Stomach (tissue), 9 donors: ENCODE measurements around the gene DGKK. TPM values are rescaled to one million over a fixed set of nuclear protein-coding genes. Genes with fewer than 3 reads are reported as not detected.

Experiments
- DNase-seq, 2 donors: peaks; one replicate each; pipeline versions ENCODE4 v3.0.0 to v3.0.0-alpha.2; 2013 to 2019
- H3K27ac ChIP-seq, 5 donors: fragments of 200-600 bp in 4 of 5; sonication (generic) in 4 of 5; one replicate each; pipeline ENCODE4 v1.5.1; 2013 to 2019; ENCODE audit warnings: mild to moderate bottlenecking in 1 of 5, moderate library complexity in 1 of 5
- H3K27me3 ChIP-seq, 3 donors: fragments of 200-600 bp; sonication (generic); one replicate each; pipeline ENCODE4 v1.5.1; 2017 to 2019; ENCODE audit warnings: mixed run types in 1 of 3
- H3K36me3 ChIP-seq, 4 donors: fragments of 200-600 bp; sonication (generic); 1 replicate in 3 of 4; 2 replicates in 1 of 4; pipeline ENCODE4 v1.5.1; 2016 to 2019
- H3K4me1 ChIP-seq, 4 donors: fragments of 200-600 bp; sonication (generic); one replicate each; pipeline ENCODE4 v1.5.1; 2016 to 2019
- H3K4me3 ChIP-seq, 4 donors: fragments of 200-600 bp; sonication (generic) in 3 of 4; one replicate each; pipeline ENCODE4 v1.5.1; 2016 to 2019; ENCODE audit warnings: mild to moderate bottlenecking in 1 of 4
- H3K9me3 ChIP-seq, 4 donors: fragments of 200-600 bp; sonication (generic); one replicate each; pipeline ENCODE4 v1.5.1; 2016 to 2019
- CTCF ChIP-seq, 7 experiments: fragments of 450-650 bp in 4 of 7; fragments of 200-600 bp in 3 of 7; sonication (generic) in 3 of 7; IDR thresholded peaks; one replicate each; pipeline ENCODE4 v1.5.1; 2016 to 2019; ENCODE audit warnings: antibody characterized with exemption in 7 of 7, control low read depth in 2 of 7, mild to moderate bottlenecking in 1 of 7
- EP300 ChIP-seq: sonication (generic); formaldehyde crosslinking; IDR thresholded peaks from one replicate; pipeline ENCODE4 v1.6.1; 2017; ENCODE audit warnings: antibody characterized with exemption
- POLR2A ChIP-seq, 4 donors: fragments of 450-650 bp; IDR thresholded peaks; one replicate each; pipeline ENCODE4 v1.6.1; 2016; ENCODE audit warnings: antibody characterized with exemption in 4 of 4, control low read depth in 2 of 4, mild to moderate bottlenecking in 1 of 4, moderate library complexity in 1 of 4
- POLR2AphosphoS5 ChIP-seq, 3 donors: sonication (generic); formaldehyde crosslinking; IDR thresholded peaks; one replicate each; pipeline ENCODE4 v1.6.1; 2016; ENCODE audit warnings: antibody characterized with exemption in 3 of 3
- WGBS, 5 donors: extraction: QIAGEN DNeasy Blood & Tissue Kit in 3 of 5; methylation state at CpG; one replicate each; pipeline versions ENCODE4 v1.1.5 to v1.1.7; 2013 to 2018; 5-methylcytosine and 5-hydroxymethylcytosine counted together
- intact Hi-C: fragments of 100-400 bp; cut with DNase I; formaldehyde crosslinking; loops from one replicate; pipeline ENCODE4 v1.15.1; 2023; ENCODE audit warnings: low total_unique reads
- polyA plus RNA-seq, 3 donors: library from polyadenylated mRNA; stranded (reverse); fragments of 200-250 nt; gene quantifications; one replicate each; pipeline ENCODE4 v1.2.3, GENCODE V29; 2013
- total RNA-seq, 5 donors: library from RNA; depleted of rRNA; stranded (reverse); fragments of >200 nt; gene quantifications; one replicate each; pipeline versions ENCODE4 v1.1.0 to v1.2.3, GENCODE V29; 2014 to 2016
- donor health status: healthy with polysubstance abuse.
- donor health status: Bipolar disorder and iron deficiency.
- donor health status: healthy.

Gene DGKK
- total and polyA plus RNA-seq, 8 donors = 0.06 to 1.8 TPM; not detected in 6

GRCh38 chrX:50431623-50432022, 39.0 kb downstream of the DGKK start:
- H3K4me1 ChIP-seq = no peaks in the 10 kb centered on the region

DNA sequence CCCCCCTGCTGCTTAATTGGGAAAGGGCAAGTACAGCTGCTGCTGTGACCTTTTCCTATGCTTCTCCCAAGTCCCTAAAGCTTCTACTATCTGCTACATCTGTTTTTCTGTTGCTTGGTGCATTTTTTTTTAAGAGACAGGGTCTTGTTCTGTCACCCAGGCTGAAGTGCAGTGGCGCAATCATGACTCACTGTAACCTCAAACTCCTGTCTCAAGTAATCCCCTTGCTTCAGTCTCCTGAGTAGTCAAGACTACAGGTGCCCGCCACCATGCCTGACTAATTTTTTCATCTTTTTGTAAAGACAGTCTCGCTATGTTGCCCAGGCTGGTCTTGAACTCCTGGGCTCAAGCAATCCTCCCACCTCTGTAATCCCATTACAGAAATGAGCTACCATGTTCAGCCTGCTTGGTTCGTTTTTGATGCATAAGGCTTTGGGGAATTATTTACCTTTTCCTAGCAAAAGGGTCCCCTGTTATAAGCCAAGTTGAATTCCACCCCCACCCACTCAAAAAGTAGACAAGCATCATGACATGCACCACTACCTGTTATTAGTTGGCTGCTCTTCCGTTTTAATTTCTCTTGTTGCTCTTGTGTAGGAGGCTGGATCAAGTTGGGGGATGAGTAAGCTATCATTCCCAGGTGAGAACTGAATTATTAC, 39.6 kb downstream of the DGKK start:
- Histone ChIP-seq H3K27me3 (peaks cover 0 to 21% (median 0%) of the 10 kb centered on the region in 3 donors), H3K4me1 (no peaks in the 10 kb centered on the region), H3K4me3 (no peak overlapping the region), H3K9me3 (no peaks in the 10 kb centered on the region), H3K27ac (no peak overlapping the region), H3K36me3 (no peaks in the 10 kb centered on the region)
- DNase-seq = no peak
- no peak for TF ChIP-seq EP300
- TF ChIP-seq POLR2AphosphoS5 (IDR thresholded peaks at IDR 0.05) = no peak
- no peak for TF ChIP-seq POLR2A (IDR thresholded peaks at IDR 0.05)
- TF ChIP-seq CTCF (IDR thresholded peaks at IDR 0.05) = no peak
- 59 to 80% (median 77%) methylated on average over 5 of the region's 5 CpGs for WGBS, 5 donors
- intact Hi-C loops = no loop called here

More at GRCh38 chrX:50431623-50432022, 39.0 kb downstream of the DGKK start:
- intact Hi-C loops = no loop called here
- H3K4me3 ChIP-seq = no peak overlapping the region
- no peaks in the 10 kb centered on the region for H3K36me3 ChIP-seq
- H3K27ac ChIP-seq = no peak overlapping the region
- TF ChIP-seq POLR2A (IDR thresholded peaks at IDR 0.05) (no peak), EP300 (no peak), POLR2AphosphoS5 (IDR thresholded peaks at IDR 0.05) (no peak), CTCF (IDR thresholded peaks at IDR 0.05) (no peak)
- no peak for DNase-seq
- H3K27me3 ChIP-seq = peaks cover 0 to 21% (median 0%) of the 10 kb centered on the region in 3 donors
- 54 to 65% (median 58%) methylated on average over 3 of the region's 3 CpGs for WGBS, 5 donors
- H3K9me3 ChIP-seq = no peaks in the 10 kb centered on the region

- TF ChIP-seq CTCF (IDR thresholded peaks at IDR 0.05) = no peak
- Histone ChIP-seq H3K27ac (no peak overlapping the region), H3K4me1 (no peaks in the 10 kb centered on the region), H3K27me3 (peaks cover 0 to 14% (median 0%) of the 10 kb centered on the region in 3 donors), H3K9me3 (no peaks in the 10 kb centered on the region), H3K36me3 (no peaks in the 10 kb centered on the region), H3K4me3 (no peak overlapping the region)
- no peak for DNase-seq
- WGBS, 5 donors = 58 to 79% (median 70%) methylated on average over 1 of the region's 1 CpG
- intact Hi-C loops = no loop called here
Measured at GRCh38 chrX:50428174-50428573, 42.5 kb downstream of the DGKK start.

DNA sequence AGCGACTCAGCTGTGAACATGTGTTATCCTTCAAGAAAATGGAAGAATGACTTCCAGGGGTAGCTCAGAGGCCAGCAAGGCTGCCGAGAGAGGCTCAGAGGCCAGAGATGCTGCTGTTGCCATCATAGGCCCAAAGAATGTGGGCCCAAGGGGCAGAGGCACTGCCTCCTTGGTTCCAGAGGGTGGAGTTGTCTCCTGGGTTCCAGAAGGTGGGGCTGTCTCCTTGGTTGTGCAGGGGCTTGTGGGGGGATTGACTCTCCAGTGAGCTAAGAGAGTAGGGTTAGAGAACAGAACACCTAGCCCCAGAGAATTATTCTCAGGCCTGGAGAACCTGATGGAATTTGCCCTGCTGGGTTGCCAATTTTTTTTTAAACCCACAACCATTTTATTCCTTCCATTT, 62.6 kb downstream of the DGKK start:
- intact Hi-C loops = no loop called here
- no peaks in the 10 kb centered on the region for H3K36me3 ChIP-seq
- 69 to 100% (median 88%) methylated on average over 2 of the region's 2 CpGs for WGBS, 5 donors
- no peak overlapping the region for H3K4me3 ChIP-seq
- no peak overlapping the region for H3K27ac ChIP-seq
- no peak for TF ChIP-seq POLR2A (IDR thresholded peaks at IDR 0.05)
- TF ChIP-seq EP300 = no peak
- TF ChIP-seq POLR2AphosphoS5 (IDR thresholded peaks at IDR 0.05) = no peak
- H3K9me3 ChIP-seq = peaks cover 0 to 24% (median 10%) of the 10 kb centered on the region in 4 donors
- no peak for DNase-seq
- no peaks in the 10 kb centered on the region for H3K4me1 ChIP-seq
- H3K27me3 ChIP-seq = no peaks in the 10 kb centered on the region

- WGBS, 5 donors = 37 to 61% (median 54%) methylated on average over 5 of the region's 5 CpGs
Measured at GRCh38 chrX:50403903-50404302, 66.7 kb downstream of the DGKK start.

More at GRCh38 chrX:50403903-50404302, 66.7 kb downstream of the DGKK start:
- H3K27ac ChIP-seq = no peak overlapping the region
- intact Hi-C loops = no loop called here
- no peaks in the 10 kb centered on the region for H3K4me1 ChIP-seq
- no peaks in the 10 kb centered on the region for H3K27me3 ChIP-seq
- no peaks in the 10 kb centered on the region for H3K36me3 ChIP-seq
- no peak for TF ChIP-seq CTCF (IDR thresholded peaks at IDR 0.05)
- TF ChIP-seq EP300 = no peak
- no peak for TF ChIP-seq POLR2A (IDR thresholded peaks at IDR 0.05)
- no peak for TF ChIP-seq POLR2AphosphoS5 (IDR thresholded peaks at IDR 0.05)
- peaks cover 0 to 20% (median 10%) of the 10 kb centered on the region in 4 donors for H3K9me3 ChIP-seq
- DNase-seq = no peak
- no peak overlapping the region for H3K4me3 ChIP-seq
